GM12892 (cell line): ENCODE data around the gene GNAZ.

Experiments
- POLR2A ChIP-seq: IDR thresholded peaks from 2 replicates; pipeline ENCODE4 v1.6.1; 2011; ENCODE audit warnings: low read depth, low read length, control low read depth
- POLR2AphosphoS5 ChIP-seq: IDR thresholded peaks from 2 replicates; pipeline ENCODE4 v1.6.1; 2011; ENCODE audit warnings: low read depth, low read length, control low read depth
- TAF1 ChIP-seq: IDR thresholded peaks from 2 replicates; pipeline ENCODE4 v1.6.1; 2011; ENCODE audit warnings: low read depth, mild to moderate bottlenecking, control low read depth, low read length, borderline replicate concordance

GRCh38 chr22:23034621-23035556, 35.4 kb upstream of the GNAZ start:
- TF ChIP-seq POLR2A (no peak), POLR2AphosphoS5 (no peak), TAF1 (no peak)
